Measurements from ENCODE around the gene TM9SF2.

TM9SF2 gene

DNA sequence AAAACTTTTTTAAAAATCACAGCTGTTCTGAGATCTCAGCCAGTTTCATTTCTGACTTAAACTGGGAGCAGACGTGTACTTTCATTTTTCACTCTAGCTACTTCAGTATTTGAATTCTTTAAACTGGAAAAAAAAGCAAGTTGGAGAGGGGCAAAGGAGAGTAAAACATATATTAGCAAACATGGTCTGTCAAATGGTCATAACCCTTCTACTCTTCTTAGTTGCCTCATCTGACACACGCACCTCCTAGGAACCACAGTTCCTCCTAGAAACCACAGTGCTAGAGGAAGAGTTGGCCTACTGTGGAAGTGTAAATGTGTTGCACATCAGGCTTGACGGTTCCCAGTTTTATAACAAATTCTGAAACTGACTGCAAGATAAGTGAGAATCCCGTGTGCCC, 47.2 kb downstream of the TM9SF2 start:
- no peak overlapping the region for H3K4me3 ChIP-seq (replicated peaks; ENCODE audit: low read depth, low read length)
- DNase-seq (ENCODE audit: extremely low read depth, low read depth) = no peak
- TF ChIP-seq, protein P1, sequence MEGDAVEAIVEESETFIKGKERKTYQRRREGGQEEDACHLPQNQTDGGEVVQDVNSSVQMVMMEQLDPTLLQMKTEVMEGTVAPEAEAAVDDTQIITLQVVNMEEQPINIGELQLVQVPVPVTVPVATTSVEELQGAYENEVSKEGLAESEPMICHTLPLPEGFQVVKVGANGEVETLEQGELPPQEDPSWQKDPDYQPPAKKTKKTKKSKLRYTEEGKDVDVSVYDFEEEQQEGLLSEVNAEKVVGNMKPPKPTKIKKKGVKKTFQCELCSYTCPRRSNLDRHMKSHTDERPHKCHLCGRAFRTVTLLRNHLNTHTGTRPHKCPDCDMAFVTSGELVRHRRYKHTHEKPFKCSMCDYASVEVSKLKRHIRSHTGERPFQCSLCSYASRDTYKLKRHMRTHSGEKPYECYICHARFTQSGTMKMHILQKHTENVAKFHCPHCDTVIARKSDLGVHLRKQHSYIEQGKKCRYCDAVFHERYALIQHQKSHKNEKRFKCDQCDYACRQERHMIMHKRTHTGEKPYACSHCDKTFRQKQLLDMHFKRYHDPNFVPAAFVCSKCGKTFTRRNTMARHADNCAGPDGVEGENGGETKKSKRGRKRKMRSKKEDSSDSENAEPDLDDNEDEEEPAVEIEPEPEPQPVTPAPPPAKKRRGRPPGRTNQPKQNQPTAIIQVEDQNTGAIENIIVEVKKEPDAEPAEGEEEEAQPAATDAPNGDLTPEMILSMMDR (IDR thresholded peaks at IDR 0.05; ENCODE audit: low read depth, low read length, missing control alignments) = no peak

DNA sequence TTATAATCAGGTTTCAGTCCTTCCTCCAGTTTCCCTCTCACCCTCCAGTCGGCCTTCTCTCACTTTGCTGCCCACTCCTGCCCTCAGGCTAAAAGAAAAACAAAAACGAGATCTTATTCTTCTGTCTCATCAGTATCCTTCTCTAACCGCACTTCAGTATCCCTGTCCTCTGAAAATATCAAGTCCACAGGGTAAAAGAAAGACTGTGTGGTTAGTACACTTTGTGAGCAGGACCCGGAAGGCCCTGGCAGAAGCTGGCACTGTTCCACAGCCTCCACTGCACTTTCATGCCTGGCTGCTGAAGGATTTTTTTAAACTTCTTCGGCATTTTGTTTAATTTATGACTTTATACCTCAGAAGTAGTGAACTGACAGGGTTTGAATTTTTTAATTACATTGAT, 51.8 kb downstream of the TM9SF2 start:
- no peak overlapping the region for H3K4me3 ChIP-seq (replicated peaks; ENCODE audit: low read depth, low read length)
- TF ChIP-seq, protein P1 (IDR thresholded peaks at IDR 0.05; ENCODE audit: low read depth, low read length, missing control alignments) = no peak
- DNase-seq (ENCODE audit: extremely low read depth, low read depth) = no peak

DNA sequence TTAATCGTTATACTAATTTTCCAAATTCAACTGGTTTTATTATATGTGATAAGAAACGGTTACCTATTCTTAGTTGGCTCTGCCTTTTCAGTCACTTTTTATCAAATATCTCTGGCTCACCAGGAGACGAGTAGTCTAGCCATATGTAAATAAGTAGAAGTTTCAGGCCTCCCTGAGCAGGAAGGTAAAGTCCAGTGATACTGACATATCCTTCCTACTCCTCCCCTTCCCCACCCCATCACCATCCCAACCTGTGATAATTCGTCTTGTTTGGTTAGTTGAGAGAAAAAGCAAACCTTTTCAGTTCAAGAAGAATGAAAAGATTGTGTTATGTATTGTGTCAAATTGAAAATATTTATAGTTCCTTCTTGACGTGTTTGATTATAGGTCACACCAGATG, 53.9 kb downstream of the TM9SF2 start:
- DNase-seq (ENCODE audit: extremely low read depth, low read depth) = no peak
- TF ChIP-seq, protein P1 (IDR thresholded peaks at IDR 0.05; ENCODE audit: low read depth, low read length, missing control alignments) = no peak
- no peak overlapping the region for H3K4me3 ChIP-seq (replicated peaks; ENCODE audit: low read depth, low read length)

DNA sequence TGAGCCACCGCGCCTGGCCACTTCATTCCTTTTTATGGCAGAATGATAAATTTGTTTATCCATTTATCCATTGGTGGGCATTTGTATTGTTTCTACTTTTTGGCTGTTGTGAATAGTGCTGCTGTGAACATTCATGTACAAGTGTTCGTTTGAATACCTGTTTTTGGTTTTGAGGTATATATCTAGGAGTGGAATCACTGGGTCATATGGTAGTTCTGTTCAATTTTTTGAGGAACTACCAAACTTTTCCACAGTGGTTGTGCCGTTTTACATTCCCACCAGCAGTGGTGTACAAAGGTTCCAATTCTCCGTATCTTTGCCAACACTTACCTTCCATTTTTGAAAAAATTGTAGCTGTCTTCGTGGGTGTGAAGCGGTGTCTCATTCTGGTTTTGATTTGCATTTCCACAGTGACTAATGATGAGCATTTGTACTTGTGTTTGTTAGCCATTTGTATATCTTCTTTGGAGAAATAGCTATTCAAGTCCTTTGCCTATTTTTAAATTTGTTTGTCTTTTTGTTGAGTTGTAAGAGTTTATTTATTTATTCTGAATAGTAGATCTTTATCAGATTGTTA, 55.7 kb downstream of the TM9SF2 start:
- TF ChIP-seq, protein P1 (IDR thresholded peaks at IDR 0.05; ENCODE audit: low read depth, low read length, missing control alignments) = no peak
- DNase-seq (ENCODE audit: extremely low read depth, low read depth) = no peak
- H3K4me3 ChIP-seq (replicated peaks; ENCODE audit: low read depth, low read length) = no peak overlapping the region

DNA sequence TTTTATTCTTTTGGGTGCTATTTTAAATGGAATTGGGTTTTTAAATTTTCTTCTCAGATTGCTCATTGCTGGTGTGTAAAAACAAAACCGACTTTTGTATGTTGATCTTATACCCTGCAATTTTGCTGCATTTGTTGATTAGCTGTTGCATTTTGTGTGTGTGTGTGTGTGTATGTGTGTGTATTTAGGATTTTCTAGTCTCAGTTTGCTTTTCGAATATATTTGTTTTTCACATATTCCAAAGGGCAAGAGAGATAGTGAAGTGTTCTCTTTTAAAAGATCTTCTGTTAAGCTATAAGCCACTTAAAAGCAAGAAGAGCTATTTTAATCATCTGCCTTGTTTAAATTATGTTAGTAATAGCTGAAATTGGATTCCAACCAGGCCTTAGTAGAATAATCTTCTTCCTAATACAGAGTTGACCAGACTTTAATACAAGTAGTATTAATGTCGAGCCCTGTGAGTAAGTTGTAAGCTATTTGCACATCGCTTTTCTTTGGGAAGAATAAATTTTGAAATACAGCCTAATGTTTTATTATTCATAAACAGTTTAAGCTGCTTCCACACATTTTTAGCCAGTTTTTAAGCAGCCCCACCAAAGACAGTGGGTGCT, 57.4 kb downstream of the TM9SF2 start:
- H3K4me3 ChIP-seq (replicated peaks; ENCODE audit: low read depth, low read length) = no peak overlapping the region
- TF ChIP-seq, protein P1 (IDR thresholded peaks at IDR 0.05; ENCODE audit: low read depth, low read length, missing control alignments) = no peak
- DNase-seq (ENCODE audit: extremely low read depth, low read depth) = no peak

DNA sequence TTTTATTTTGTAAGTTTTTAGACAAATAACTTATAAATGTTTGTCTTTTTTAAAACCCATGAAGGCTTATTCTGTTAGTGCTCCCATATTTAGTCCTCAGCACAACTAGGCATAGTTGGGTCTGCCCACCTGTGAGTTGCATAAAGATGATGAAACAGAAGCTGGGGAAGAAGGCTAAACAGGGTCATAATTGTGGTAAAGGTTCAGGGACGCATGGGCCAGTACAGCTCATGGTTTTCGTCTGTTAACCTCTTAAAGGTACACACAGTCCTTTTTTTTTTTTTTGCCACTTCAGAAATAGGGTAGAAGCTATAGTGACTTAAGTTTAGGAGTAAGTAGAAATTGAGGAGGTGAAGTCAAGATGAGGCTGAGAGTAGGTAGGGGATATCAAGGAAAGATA, 58.3 kb downstream of the TM9SF2 start:
- H3K4me3 ChIP-seq (replicated peaks; ENCODE audit: low read depth, low read length) = no peak overlapping the region
- TF ChIP-seq, protein P1 (IDR thresholded peaks at IDR 0.05; ENCODE audit: low read depth, low read length, missing control alignments) = no peak
- no peak for DNase-seq (ENCODE audit: extremely low read depth, low read depth)

DNA sequence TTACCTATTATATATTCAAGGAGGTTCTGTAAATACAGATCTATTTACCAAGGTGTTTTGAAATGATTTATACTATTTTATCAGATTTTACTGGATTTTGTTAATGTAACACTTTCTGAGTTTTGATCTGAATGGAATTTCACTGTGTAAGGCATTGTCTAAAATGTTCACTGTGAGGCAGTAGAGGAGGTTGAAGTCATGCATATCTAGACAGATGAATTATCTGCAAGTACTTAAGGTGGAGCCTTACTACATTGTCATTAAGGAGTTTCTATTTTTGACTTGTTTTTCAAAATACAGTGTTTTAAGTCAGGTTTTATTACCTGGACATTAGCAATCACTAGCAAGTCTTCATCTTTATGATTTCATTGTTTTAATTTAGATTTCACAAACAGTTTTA, 62.1 kb downstream of the TM9SF2 start:
- no peak for DNase-seq (ENCODE audit: extremely low read depth, low read depth)
- TF ChIP-seq, protein P1 (IDR thresholded peaks at IDR 0.05; ENCODE audit: low read depth, low read length, missing control alignments) = no peak
- H3K4me3 ChIP-seq (replicated peaks; ENCODE audit: low read depth, low read length) = no peak overlapping the region

All from HFF-Myc (cell line).